Epithelial cell of proximal tubule (primary cell): ENCODE results near the gene TEF. TPM values are rescaled to one million over a fixed set of nuclear protein-coding genes. Genes with fewer than 3 reads are reported as not detected.

ENCODE experiments used
- DNase-seq: peaks from one replicate; pipeline ENCODE4 v3.0.0-alpha.2; 2011; ENCODE audit warnings: low read depth
- H3K4me3 ChIP-seq: 2 replicates; pipeline ENCODE4 v1.5.1; 2011; ENCODE audit warnings: low read depth, mild to moderate bottlenecking, low read length
- total RNA-seq: library from RNA; depleted of rRNA; stranded (reverse); fragments of >200 nt; gene quantifications from 2 replicates; pipeline ENCODE4 v1.2.3, GENCODE V29; 2015
- TF ChIP-seq, protein P1 (sequence below): conservative IDR thresholded peaks from 2 replicates; pipeline ENCODE4 v1.5.1; 2012; ENCODE audit warnings: low read depth, mild to moderate bottlenecking, low read length

Gene TEF
- total RNA-seq, 1 donor from 2014 or later = 0.81 TPM

DNA sequence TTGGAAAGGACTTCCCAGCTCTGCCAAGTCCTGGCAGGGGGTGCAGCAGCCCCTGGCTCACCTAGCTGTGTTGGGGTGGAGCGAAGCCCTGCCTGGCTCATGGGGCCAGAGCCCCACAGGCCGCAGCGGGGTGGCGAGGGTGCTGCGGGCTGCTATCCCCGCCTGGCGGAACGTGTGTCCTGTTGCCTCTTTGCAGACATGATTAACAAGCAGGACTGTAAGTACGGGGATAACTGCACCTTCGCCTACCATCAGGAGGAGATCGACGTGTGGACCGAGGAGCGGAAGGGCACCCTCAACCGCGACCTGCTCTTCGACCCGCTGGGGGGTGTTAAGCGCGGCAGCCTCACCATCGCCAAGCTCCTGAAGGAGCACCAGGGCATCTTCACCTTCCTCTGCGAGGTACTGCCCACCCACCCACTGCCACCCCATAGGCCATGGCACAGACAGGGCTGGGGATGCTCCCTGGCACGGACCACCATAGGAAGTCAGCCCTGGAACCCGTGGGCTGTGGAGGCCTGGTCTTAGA, 35.9 kb upstream of the TEF start:
- no peak overlapping the region for H3K4me3 ChIP-seq
- TF ChIP-seq, protein P1, sequence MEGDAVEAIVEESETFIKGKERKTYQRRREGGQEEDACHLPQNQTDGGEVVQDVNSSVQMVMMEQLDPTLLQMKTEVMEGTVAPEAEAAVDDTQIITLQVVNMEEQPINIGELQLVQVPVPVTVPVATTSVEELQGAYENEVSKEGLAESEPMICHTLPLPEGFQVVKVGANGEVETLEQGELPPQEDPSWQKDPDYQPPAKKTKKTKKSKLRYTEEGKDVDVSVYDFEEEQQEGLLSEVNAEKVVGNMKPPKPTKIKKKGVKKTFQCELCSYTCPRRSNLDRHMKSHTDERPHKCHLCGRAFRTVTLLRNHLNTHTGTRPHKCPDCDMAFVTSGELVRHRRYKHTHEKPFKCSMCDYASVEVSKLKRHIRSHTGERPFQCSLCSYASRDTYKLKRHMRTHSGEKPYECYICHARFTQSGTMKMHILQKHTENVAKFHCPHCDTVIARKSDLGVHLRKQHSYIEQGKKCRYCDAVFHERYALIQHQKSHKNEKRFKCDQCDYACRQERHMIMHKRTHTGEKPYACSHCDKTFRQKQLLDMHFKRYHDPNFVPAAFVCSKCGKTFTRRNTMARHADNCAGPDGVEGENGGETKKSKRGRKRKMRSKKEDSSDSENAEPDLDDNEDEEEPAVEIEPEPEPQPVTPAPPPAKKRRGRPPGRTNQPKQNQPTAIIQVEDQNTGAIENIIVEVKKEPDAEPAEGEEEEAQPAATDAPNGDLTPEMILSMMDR = no peak
- DNase-seq = no peak

DNA sequence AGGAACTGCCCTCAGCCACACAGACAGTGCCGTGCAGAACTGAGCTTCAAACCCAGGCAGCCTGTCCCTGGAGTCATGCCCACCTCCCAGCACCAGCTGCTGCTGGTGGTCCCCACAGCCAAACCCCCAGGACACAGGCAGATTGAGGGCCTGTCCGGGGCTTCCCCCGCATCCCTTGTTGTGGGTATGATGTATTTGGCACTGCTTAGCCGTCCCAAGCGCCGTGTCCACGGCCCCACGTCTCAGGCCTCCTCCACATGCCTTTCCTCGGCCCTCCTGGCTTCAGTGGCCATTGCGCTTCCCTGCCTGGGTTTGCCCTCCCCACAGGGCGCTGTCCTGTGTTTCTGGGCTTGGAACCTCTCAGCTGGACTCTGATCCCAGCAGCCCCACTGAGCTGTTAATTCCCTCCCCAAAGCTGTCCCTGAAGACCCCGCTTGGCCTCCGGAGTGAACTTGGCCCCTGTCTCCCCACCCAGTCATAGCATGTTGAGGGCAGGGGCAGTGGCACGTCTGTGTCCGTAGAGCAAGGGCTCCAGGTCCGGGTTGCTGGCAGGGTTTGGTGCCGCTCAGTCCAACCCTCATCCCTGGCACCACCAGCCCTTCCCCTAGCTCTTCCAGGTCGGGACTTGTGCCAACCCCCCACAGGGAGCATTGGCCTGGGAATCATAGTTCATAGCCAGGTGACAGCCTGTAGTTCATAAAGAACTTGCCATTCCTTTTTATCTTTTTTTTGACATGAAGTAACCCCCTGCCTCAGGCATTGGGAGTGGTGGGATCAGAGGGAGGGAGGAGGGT, 34.5 kb upstream of the TEF start:
- H3K4me3 ChIP-seq = no peak overlapping the region
- no peak for DNase-seq

DNA sequence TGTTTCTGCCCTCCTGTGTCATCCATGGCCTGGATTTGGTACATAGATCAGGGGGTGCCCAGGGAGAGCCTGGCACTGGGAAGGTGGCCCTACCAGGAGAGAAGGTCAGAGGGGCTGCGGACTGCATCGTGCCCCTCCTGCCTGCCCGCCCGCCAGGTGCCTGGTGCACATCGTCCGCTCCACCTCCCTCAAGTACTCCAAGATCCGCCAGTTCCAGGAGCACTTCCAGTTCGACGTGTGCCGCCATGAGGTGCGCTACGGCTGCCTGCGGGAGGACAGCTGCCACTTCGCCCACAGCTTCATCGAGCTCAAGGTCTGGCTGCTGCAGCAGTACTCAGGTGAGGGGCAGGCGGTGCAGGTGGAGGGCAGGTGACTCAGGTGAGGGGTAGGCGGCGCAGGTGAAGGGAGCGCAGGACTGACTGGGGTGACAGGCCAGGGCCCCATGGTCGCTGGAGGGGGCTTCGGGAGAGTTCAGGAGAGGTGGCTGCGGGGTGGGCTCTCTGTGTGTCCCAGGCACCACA, 32.7 kb upstream of the TEF start:
- H3K4me3 ChIP-seq = no peak overlapping the region
- DNase-seq = no peak
- TF ChIP-seq, protein P1 = no peak

More for the DNA sequence above, 34.5 kb upstream of the TEF start:
- TF ChIP-seq, protein P1 = no peak

DNA sequence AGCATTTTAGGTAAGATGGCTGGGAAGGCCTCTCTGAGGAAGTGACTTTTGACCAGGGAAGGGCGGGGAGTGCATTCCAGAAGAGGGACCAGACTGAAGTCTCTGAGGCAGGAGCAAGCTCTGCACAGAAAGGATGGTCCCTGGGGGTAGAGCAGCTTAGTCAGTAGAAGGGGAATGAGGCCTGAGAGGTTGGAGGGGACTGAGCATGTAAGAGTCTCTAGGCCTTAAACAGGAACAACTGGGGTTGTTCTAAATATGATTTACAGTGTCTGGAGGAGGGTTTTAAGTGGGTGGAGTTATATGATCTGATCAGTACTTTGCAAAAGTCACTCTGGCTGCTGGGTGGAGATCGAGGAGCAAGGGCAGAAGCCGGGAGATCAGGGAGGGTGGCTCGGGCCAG, 31.7 kb upstream of the TEF start:
- DNase-seq = no peak

DNA sequence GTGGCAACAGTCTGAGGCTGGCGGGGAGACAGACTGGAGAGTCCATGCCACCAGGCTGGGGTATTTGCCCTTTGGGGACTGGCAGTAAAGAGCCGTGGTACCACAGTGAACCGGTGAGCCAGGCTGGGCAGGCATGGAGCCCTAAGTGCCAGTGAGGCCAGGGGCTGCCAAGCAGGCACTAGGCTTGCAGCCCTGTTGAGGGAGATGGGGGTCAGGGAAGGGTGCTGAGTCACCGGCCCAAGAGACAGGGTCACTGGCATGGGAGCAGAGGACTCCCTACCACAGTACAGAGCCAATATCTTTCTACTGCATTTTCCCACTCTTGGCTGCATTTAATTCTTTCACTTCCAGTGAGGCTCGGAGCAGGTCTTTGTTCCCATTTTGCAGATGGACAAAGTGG, 30.7 kb upstream of the TEF start:
- TF ChIP-seq, protein P1 = no peak
- H3K4me3 ChIP-seq = no peak overlapping the region
- DNase-seq = no peak

More for the DNA sequence above, 31.7 kb upstream of the TEF start:
- TF ChIP-seq, protein P1 = no peak
- H3K4me3 ChIP-seq = no peak overlapping the region

DNA sequence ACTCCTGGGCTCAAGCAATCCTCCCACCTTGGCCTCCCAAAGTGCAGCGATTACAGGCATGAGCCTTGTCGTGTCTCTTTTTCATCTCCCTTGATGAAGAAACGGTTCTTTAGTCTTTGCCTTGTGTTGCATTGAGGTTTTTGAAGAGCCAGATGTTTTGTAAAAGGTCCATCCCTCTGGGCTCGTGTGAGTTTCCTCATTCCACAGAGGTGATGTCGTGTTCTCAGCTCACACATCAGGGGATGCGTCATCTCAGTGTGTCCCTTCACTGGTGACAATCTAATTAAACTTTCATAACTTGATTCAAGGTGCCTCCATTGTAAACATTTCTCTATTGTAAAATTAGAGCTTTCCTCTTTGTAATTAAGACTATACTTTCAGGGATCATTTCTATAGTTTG, 29.7 kb upstream of the TEF start:
- TF ChIP-seq, protein P1 = no peak
- H3K4me3 ChIP-seq = no peak overlapping the region
- no peak for DNase-seq
